HepG2 (cell line): Measurements from ENCODE around the gene DSCAM.

Experiments used
- FOXC1 ChIP-seq: sonication (generic); formaldehyde crosslinking; IDR thresholded peaks from 2 replicates; pipeline ENCODE4 v1.8.0; 2022; ENCODE audit warnings: mild to moderate bottlenecking, missing genetic modification reagents, borderline replicate concordance
- MBD4 ChIP-seq: IDR thresholded peaks from 2 replicates; pipeline ENCODE4 v1.6.1; 2012; ENCODE audit warnings: low read length, inconsistent platforms, borderline replicate concordance
- RARA ChIP-seq: IDR thresholded peaks from 2 replicates; pipeline ENCODE4 v1.6.1; 2016; ENCODE audit warnings: missing genetic modification reagents, missing compliant biosample characterization
- TAF1 ChIP-seq: sonication (generic); formaldehyde crosslinking; IDR thresholded peaks from 2 replicates; pipeline ENCODE4 v1.4.0; 2020; ENCODE audit warnings: missing genetic modification reagents

DNA sequence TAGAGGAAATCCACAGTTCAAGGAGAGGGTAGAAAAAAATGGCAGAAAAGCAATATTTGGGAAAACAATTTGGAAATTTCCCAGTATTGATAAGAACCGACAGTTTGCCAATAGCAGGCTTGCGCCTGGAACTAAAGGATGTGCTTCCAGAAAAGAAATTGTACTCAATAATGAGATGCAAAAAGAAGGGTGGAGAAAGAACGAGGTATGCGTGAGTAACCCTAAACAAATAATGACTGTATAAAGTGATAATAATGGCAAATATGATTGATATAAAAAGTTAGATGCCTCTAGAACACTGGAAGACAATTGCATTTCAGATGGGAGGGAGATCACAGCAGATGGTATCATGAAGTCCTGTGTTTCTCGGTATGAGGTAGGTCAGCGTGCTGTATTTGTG is 458.9 kb downstream of the DSCAM start:
- no peak for TF ChIP-seq MBD4
- TF ChIP-seq FOXC1 (CRISPR knock-in tag): no peak
- TF ChIP-seq TAF1 (CRISPR knock-in tag): no peak
- no peak for TF ChIP-seq RARA
